Erythroblast (primary cell): Measurements from ENCODE around the gene BNIP2.

ENCODE experiments used
- GATA1 ChIP-seq: IDR thresholded peaks from 2 replicates; pipeline ENCODE4 v1.6.1; 2011; ENCODE audit warnings: low read depth, mild to moderate bottlenecking, control low read depth, low read length, moderate library complexity
- POLR2A ChIP-seq: IDR thresholded peaks from 2 replicates; pipeline ENCODE4 v1.6.1; 2011; ENCODE audit warnings: mild to moderate bottlenecking, low read length

- TF ChIP-seq POLR2A (no peak), GATA1 (no peak)
These were observed 12.8 kb upstream of the BNIP2 start for GRCh38 chr15:59701880-59702279.
